ENCODE results near the gene NOL4L. TPM values are rescaled to one million over a fixed set of nuclear protein-coding genes. Genes with fewer than 3 reads are reported as not detected.

NOL4L gene
- total and polyA plus RNA-seq, 2 experiments from 2014 or later, result 38.8 to 39.2 TPM

DNA sequence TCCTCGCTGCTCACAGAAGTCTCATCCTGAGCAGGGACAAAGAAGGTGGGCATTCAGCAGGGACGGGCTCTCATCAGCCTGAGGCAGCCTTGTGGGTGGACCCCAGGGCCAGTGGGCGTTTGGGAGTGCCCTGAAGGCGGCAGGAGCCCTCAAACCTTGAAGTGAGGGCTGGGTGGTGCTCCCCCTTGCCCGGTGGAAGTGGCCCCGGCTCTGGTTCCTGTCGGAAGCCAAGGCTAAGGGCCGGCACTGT, 110.5 kb downstream of the NOL4L start:
- DNase-seq (ENCODE audit: low spot score) (no peak), ATAC-seq (no peak)
- Histone ChIP-seq H3K36me3 (ENCODE audit: insufficient read depth) (peaks cover 5% of the 10 kb centered on the region; the same call in 1 of the 2 replicates), H3F3A (replicated peaks; ENCODE audit: low read depth) (peaks cover 42% of the 10 kb centered on the region), H3K9me2 (ENCODE audit: insufficient read depth) (no peaks in the 10 kb centered on the region), H4K20me1 (replicated peaks; ENCODE audit: insufficient read depth) (peaks cover 65% of the 10 kb centered on the region), H3K4me1 (ENCODE audit: insufficient read depth) (peaks cover 62% of the 10 kb centered on the region), H3K27me3 (ENCODE audit: insufficient read depth) (no peaks in the 10 kb centered on the region), H3K4me2 (peak overlapping the region; percentile 93), H3K79me2 (replicated peaks; ENCODE audit: insufficient read depth) (peaks cover 86% of the 10 kb centered on the region), H2AFZ (no peak overlapping the region), H3K4me3 (peak overlapping the region; percentile 53; the same call in 1 of the 2 replicates), H3K27ac (ENCODE audit: low read depth) (peak overlapping the region; percentile 98)
- Mint-ChIP-seq H3K4me3 (no peak overlapping the region), H3K4me1 (peaks cover 65% of the 10 kb centered on the region), H3K27ac (no peak overlapping the region), H3K9me3 (no peaks in the 10 kb centered on the region), H3K36me3 (ENCODE audit: low read depth) (peaks cover 12% of the 10 kb centered on the region; the same call in 2 of the 3 replicates), H3K27me3 (ENCODE audit: insufficient read depth, low read depth, poor library complexity) (peaks cover 14% of the 10 kb centered on the region)
- TF ChIP-seq POLR2AphosphoS5 (IDR thresholded peaks at IDR 0.05; ENCODE audit: low read depth) (no peak), ZNF331 (CRISPR knock-in tag; IDR thresholded peaks at IDR 0.05; ENCODE audit: low read depth) (no peak), JUNB (IDR thresholded peaks at IDR 0.05; ENCODE audit: unreplicated experiment) (no peak), CREB1 (CRISPR knock-in tag; IDR thresholded peaks at IDR 0.05; ENCODE audit: low read depth) (no peak)
- TF ChIP-seq, protein P1, sequence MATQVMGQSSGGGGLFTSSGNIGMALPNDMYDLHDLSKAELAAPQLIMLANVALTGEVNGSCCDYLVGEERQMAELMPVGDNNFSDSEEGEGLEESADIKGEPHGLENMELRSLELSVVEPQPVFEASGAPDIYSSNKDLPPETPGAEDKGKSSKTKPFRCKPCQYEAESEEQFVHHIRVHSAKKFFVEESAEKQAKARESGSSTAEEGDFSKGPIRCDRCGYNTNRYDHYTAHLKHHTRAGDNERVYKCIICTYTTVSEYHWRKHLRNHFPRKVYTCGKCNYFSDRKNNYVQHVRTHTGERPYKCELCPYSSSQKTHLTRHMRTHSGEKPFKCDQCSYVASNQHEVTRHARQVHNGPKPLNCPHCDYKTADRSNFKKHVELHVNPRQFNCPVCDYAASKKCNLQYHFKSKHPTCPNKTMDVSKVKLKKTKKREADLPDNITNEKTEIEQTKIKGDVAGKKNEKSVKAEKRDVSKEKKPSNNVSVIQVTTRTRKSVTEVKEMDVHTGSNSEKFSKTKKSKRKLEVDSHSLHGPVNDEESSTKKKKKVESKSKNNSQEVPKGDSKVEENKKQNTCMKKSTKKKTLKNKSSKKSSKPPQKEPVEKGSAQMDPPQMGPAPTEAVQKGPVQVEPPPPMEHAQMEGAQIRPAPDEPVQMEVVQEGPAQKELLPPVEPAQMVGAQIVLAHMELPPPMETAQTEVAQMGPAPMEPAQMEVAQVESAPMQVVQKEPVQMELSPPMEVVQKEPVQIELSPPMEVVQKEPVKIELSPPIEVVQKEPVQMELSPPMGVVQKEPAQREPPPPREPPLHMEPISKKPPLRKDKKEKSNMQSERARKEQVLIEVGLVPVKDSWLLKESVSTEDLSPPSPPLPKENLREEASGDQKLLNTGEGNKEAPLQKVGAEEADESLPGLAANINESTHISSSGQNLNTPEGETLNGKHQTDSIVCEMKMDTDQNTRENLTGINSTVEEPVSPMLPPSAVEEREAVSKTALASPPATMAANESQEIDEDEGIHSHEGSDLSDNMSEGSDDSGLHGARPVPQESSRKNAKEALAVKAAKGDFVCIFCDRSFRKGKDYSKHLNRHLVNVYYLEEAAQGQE (IDR thresholded peaks at IDR 0.05; ENCODE audit: unreplicated experiment), result no peak
- TF ChIP-seq, protein P2, sequence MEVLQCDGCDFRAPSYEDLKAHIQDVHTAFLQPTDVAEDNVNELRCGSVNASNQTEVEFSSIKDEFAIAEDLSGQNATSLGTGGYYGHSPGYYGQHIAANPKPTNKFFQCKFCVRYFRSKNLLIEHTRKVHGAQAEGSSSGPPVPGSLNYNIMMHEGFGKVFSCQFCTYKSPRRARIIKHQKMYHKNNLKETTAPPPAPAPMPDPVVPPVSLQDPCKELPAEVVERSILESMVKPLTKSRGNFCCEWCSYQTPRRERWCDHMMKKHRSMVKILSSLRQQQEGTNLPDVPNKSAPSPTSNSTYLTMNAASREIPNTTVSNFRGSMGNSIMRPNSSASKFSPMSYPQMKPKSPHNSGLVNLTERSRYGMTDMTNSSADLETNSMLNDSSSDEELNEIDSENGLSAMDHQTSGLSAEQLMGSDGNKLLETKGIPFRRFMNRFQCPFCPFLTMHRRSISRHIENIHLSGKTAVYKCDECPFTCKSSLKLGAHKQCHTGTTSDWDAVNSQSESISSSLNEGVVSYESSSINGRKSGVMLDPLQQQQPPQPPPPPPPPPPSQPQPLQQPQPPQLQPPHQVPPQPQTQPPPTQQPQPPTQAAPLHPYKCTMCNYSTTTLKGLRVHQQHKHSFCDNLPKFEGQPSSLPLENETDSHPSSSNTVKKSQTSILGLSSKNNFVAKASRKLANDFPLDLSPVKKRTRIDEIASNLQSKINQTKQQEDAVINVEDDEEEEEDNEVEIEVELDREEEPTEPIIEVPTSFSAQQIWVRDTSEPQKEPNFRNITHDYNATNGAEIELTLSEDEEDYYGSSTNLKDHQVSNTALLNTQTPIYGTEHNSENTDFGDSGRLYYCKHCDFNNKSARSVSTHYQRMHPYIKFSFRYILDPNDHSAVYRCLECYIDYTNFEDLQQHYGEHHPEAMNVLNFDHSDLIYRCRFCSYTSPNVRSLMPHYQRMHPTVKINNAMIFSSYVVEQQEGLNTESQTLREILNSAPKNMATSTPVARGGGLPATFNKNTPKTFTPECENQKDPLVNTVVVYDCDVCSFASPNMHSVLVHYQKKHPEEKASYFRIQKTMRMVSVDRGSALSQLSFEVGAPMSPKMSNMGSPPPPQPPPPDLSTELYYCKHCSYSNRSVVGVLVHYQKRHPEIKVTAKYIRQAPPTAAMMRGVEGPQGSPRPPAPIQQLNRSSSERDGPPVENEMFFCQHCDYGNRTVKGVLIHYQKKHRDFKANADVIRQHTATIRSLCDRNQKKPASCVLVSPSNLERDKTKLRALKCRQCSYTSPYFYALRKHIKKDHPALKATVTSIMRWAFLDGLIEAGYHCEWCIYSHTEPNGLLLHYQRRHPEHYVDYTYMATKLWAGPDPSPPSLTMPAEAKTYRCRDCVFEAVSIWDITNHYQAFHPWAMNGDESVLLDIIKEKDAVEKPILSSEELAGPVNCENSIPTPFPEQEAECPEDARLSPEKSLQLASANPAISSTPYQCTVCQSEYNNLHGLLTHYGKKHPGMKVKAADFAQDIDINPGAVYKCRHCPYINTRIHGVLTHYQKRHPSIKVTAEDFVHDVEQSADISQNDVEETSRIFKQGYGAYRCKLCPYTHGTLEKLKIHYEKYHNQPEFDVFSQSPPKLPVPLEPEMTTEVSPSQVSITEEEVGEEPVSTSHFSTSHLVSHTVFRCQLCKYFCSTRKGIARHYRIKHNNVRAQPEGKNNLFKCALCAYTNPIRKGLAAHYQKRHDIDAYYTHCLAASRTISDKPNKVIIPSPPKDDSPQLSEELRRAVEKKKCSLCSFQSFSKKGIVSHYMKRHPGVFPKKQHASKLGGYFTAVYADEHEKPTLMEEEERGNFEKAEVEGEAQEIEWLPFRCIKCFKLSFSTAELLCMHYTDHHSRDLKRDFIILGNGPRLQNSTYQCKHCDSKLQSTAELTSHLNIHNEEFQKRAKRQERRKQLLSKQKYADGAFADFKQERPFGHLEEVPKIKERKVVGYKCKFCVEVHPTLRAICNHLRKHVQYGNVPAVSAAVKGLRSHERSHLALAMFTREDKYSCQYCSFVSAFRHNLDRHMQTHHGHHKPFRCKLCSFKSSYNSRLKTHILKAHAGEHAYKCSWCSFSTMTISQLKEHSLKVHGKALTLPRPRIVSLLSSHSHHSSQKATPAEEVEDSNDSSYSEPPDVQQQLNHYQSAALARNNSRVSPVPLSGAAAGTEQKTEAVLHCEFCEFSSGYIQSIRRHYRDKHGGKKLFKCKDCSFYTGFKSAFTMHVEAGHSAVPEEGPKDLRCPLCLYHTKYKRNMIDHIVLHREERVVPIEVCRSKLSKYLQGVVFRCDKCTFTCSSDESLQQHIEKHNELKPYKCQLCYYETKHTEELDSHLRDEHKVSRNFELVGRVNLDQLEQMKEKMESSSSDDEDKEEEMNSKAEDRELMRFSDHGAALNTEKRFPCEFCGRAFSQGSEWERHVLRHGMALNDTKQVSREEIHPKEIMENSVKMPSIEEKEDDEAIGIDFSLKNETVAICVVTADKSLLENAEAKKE (CRISPR knock-in tag; IDR thresholded peaks at IDR 0.05), result no peak
- TF ChIP-seq, protein P3, sequence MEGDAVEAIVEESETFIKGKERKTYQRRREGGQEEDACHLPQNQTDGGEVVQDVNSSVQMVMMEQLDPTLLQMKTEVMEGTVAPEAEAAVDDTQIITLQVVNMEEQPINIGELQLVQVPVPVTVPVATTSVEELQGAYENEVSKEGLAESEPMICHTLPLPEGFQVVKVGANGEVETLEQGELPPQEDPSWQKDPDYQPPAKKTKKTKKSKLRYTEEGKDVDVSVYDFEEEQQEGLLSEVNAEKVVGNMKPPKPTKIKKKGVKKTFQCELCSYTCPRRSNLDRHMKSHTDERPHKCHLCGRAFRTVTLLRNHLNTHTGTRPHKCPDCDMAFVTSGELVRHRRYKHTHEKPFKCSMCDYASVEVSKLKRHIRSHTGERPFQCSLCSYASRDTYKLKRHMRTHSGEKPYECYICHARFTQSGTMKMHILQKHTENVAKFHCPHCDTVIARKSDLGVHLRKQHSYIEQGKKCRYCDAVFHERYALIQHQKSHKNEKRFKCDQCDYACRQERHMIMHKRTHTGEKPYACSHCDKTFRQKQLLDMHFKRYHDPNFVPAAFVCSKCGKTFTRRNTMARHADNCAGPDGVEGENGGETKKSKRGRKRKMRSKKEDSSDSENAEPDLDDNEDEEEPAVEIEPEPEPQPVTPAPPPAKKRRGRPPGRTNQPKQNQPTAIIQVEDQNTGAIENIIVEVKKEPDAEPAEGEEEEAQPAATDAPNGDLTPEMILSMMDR (conservative IDR thresholded peaks at IDR 0.05; ENCODE audit: low read depth in 2 of 2), result no peak

All from GM23338 (cell line).